ENCODE data around the gene GABRE.

DNA sequence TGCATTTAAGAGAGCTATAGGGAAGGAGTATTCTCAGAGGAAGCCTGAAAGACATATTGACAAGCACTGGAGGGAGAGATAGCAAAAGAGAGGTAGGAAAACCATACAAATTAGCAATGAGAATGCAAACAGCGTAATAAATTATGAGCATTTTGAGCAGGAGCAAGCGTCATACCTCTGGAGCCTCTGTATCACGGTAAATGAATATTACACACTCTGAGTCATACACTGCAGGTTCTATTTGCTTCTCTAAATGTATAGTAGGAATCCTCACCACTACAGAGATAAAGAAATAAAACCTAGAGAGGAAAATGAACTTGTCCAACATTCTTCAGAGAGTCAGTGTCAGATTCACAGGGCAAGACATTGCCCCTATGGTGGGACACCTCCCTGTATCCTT lies 46.4 kb upstream of the GABRE start:
- TF ChIP-seq EZH2 (IDR thresholded peaks at IDR 0.05) (no peak), POLR2AphosphoS5 (IDR thresholded peaks at IDR 0.05; ENCODE audit: borderline replicate concordance, low read depth, low read length) (no peak)

Data from SK-N-MC (cell line).